ENCODE results near the gene GALNT9. TPM values are rescaled to one million over a fixed set of nuclear protein-coding genes. Genes with fewer than 3 reads are reported as not detected.

GALNT9 gene
- total RNA-seq, 1 experiment from 2014 or later, result 2.6 TPM

DNA sequence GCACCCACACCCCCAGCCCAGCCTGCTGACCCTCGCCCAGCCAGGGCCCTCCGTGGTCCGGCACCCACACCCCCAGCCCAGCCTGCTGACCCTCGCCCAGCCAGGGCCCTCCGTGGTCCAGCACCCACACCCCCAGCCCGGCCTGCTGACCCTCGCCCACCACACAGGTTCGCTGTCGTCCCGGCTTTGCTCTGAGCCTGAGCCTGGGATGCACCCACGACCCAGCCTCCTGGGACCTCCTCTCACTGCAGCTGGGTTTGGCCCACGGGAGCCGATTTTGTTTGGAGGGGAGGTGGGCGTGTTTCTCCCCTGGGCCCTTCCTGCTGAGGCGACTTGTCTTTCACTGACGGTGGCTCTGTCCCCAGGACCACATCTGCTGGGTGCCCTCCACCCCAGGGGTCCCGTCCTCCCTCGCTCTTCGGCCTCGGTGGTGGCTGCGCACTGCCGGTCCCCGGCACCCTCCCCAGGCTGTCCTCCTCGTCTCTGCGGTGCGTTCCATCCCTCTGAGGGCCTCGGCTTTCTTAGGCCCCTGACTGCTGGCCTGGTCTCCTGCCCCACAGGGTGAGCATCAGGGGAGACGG lies 83.8 kb downstream of the GALNT9 start:
- DNase-seq (ENCODE audit: low read depth, low spot score), result no peak
- BruUV-seq (replicated peaks), result no TSS peak
- intact Hi-C loops (cut with micrococcal nuclease), result no loop called here
- ATAC-seq, result no peak
- TF ChIP-seq TCF7L2 (IDR thresholded peaks at IDR 0.05; ENCODE audit: borderline replicate concordance, extremely low read depth, insufficient read depth, insufficient read length) (no peak), EGR1 (IDR thresholded peaks at IDR 0.05; ENCODE audit: low read depth) (no peak), EZH2phosphoT487 (IDR thresholded peaks at IDR 0.05; ENCODE audit: borderline replicate concordance) (no peak)
- Histone ChIP-seq H2AFZ (ENCODE audit: low read depth, low read length, poor library complexity, severe bottlenecking) (no peak overlapping the region), H3K27me3 (ENCODE audit: insufficient read depth, low read length) (no peaks in the 10 kb centered on the region), H3K9ac (ENCODE audit: low read length) (no peak overlapping the region), H3K9me3 (ENCODE audit: control insufficient read depth in 1 of 2, insufficient read depth in 1 of 2, low read depth in 1 of 2, low read length in 2 of 2) (no peaks in the 10 kb centered on the region), H3K27ac (ENCODE audit: low read depth, low read length) (no peak overlapping the region), H3K9me2 (ENCODE audit: insufficient read depth) (no peaks in the 10 kb centered on the region), H4K20me1 (ENCODE audit: insufficient read depth) (no peaks in the 10 kb centered on the region), H3K79me2 (ENCODE audit: insufficient read depth, low read length) (no peaks in the 10 kb centered on the region), H3K4me1 (ENCODE audit: control insufficient read depth in 1 of 2, insufficient read depth in 2 of 2, low read length in 2 of 2) (no peaks in the 10 kb centered on the region), H3K36me3 (ENCODE audit: control insufficient read depth in 1 of 2, insufficient read depth in 2 of 2, low read length in 2 of 2) (no peaks in the 10 kb centered on the region; a peak in 1 of 4 replicates), H3K4me2 (ENCODE audit: low read length) (no peak overlapping the region), H3K4me3 (replicated peaks in 1 of 2; ENCODE audit: low read depth in 1 of 2, low read length in 2 of 2) (no peak overlapping the region)
- RAD21 ChIA-PET (ENCODE audit: low non-redundant PET in 1 of 2, low total read pairs in 2 of 2, uncharacterized antibody in 2 of 2, unreplicated experiment in 2 of 2), result no interaction called here
- POLR2A ChIA-PET, result no interaction called here
- CTCF ChIA-PET, result no interaction called here

DNA sequence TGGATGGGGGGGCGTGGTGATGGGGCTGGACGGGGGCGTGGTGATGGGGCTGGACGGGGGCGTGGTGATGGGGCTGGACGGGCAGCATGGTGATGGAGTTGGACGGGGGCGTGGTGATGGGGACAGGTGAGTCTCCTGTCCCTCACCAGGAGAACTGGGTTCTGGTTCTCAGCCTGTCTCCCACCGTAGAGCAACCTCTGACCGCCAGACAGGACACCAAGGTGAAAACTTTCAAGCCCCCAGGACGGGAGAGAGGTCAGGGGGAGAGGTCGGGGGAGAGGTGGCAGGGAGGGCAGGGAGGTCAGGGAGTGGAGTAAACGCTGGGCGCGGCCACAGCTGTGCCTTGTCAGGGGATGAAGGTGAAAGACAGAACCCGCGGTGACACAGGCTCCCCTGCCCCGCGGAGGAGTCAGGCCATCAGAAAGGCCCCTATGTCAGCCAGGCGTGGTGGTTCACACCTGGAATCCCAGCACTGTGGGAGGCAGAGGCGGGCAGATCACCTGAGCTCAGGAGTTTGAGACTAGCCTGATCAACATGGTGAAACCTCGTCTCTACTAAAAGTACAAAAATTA lies 84.6 kb downstream of the GALNT9 start:
- POLR2A ChIA-PET, result no interaction called here
- no peaks in the 10 kb centered on the region for H3K79me2 ChIP-seq (ENCODE audit: insufficient read depth, low read length)
- CTCF ChIA-PET, result no interaction called here

More for the DNA sequence above, 84.6 kb downstream of the GALNT9 start:
- RAD21 ChIA-PET (ENCODE audit: low non-redundant PET in 1 of 2, low total read pairs in 2 of 2, uncharacterized antibody in 2 of 2, unreplicated experiment in 2 of 2), result no interaction called here
- BruUV-seq (replicated peaks), result no TSS peak
- intact Hi-C loops (cut with micrococcal nuclease), result no loop called here
- Histone ChIP-seq H3K4me3 (replicated peaks in 1 of 2; ENCODE audit: low read depth in 1 of 2, low read length in 2 of 2) (no peak overlapping the region), H3K4me1 (ENCODE audit: control insufficient read depth in 1 of 2, insufficient read depth in 2 of 2, low read length in 2 of 2) (no peaks in the 10 kb centered on the region), H3K27ac (ENCODE audit: low read depth, low read length) (no peak overlapping the region), H3K9me2 (ENCODE audit: insufficient read depth) (no peaks in the 10 kb centered on the region), H4K20me1 (ENCODE audit: insufficient read depth) (no peaks in the 10 kb centered on the region), H3K4me2 (ENCODE audit: low read length) (no peak overlapping the region), H3K9me3 (ENCODE audit: control insufficient read depth in 1 of 2, insufficient read depth in 1 of 2, low read depth in 1 of 2, low read length in 2 of 2) (no peaks in the 10 kb centered on the region), H3K27me3 (ENCODE audit: insufficient read depth, low read length) (no peaks in the 10 kb centered on the region), H3K9ac (ENCODE audit: low read length) (no peak overlapping the region), H3K36me3 (ENCODE audit: control insufficient read depth in 1 of 2, insufficient read depth in 2 of 2, low read length in 2 of 2) (no peaks in the 10 kb centered on the region; a peak in 1 of 4 replicates), H2AFZ (ENCODE audit: low read depth, low read length, poor library complexity, severe bottlenecking) (no peak overlapping the region)
- DNase-seq (ENCODE audit: low read depth, low spot score) (no peak), ATAC-seq (no peak)
- no peak for TF ChIP-seq MAX (IDR thresholded peaks at IDR 0.05)
- no peak for TF ChIP-seq POLR2AphosphoS5 (IDR thresholded peaks at IDR 0.05; ENCODE audit: low read depth, low read length)
- no peak for TF ChIP-seq YY1 (IDR thresholded peaks at IDR 0.05; ENCODE audit: extremely low read depth, insufficient replicate concordance, low read depth, low read length)
- no peak for TF ChIP-seq ZFX (IDR thresholded peaks at IDR 0.05)
- TF ChIP-seq RAD21 (IDR thresholded peaks at IDR 0.05; ENCODE audit: low read depth), result no peak
- TF ChIP-seq POLR2A (IDR thresholded peaks at IDR 0.05; ENCODE audit: borderline replicate concordance, extremely low read depth, insufficient read depth, insufficient read length), result no peak
- no peak for TF ChIP-seq ZNF274 (IDR thresholded peaks at IDR 0.05; ENCODE audit: low read depth, low read length)
- TF ChIP-seq EZH2 (IDR thresholded peaks at IDR 0.05), result no peak
- no peak for TF ChIP-seq TCF7L2 (IDR thresholded peaks at IDR 0.05; ENCODE audit: borderline replicate concordance, extremely low read depth, insufficient read depth, insufficient read length)

Data from HCT116 (cell line).